Liver (tissue), 3 donors: ENCODE data around the gene DDX4.

ENCODE experiments used
- CTCF ChIP-seq: fragments of 150-350 bp; IDR thresholded peaks from 2 replicates; pipeline ENCODE4 v1.5.1; 2017; ENCODE audit warnings: improper control_type of control experiment, low read depth, low read length; ENCODE audit not compliant: missing input control
- HNF4G ChIP-seq: IDR thresholded peaks from 2 replicates; pipeline ENCODE4 v1.6.1; 2016; ENCODE audit warnings: antibody characterized with exemption
- REST ChIP-seq: IDR thresholded peaks from 2 replicates; pipeline ENCODE4 v1.6.1; 2016; ENCODE audit warnings: antibody characterized with exemption, mild to moderate bottlenecking
- SP1 ChIP-seq: IDR thresholded peaks from 2 replicates; pipeline ENCODE4 v1.6.1; 2018; ENCODE audit warnings: antibody characterized with exemption, mild to moderate bottlenecking
- YY1 ChIP-seq: IDR thresholded peaks from 2 replicates; pipeline ENCODE4 v1.6.1; 2016; ENCODE audit warnings: antibody characterized with exemption, mild to moderate bottlenecking
- TF ChIP-seq, protein P1 (sequence below): IDR thresholded peaks from 2 replicates; pipeline ENCODE4 v1.6.1; 2016; ENCODE audit warnings: antibody characterized with exemption
- TF ChIP-seq, protein P2 (sequence below): IDR thresholded peaks from 2 replicates; pipeline ENCODE4 v1.6.1; 2016; ENCODE audit warnings: antibody characterized with exemption
- TF ChIP-seq, protein P3 (sequence below): IDR thresholded peaks from 2 replicates; pipeline ENCODE4 v1.6.1; 2016; ENCODE audit warnings: antibody characterized with exemption
- donor health status: healthy.
- donor health status: healthy.

DNA sequence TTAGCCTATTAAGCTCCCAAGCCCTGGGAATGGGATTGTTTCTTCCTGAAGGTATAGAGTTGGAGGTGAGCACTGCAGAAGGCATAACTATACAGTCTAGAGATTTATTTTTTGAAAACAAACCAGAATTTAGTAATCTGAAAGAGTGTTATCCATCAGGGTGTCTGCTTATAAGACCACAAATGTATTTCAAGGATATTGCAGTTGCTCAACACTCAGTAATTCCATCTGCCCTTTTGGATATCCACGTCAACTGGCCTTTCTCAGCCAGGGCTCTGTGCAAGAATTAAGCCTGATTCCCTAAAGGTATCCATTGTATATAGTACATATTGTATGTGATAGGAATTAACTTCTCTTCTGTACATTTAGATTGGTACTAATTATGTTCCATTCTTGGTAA, 98.3 kb downstream of the DDX4 start:
- TF ChIP-seq, protein P1, sequence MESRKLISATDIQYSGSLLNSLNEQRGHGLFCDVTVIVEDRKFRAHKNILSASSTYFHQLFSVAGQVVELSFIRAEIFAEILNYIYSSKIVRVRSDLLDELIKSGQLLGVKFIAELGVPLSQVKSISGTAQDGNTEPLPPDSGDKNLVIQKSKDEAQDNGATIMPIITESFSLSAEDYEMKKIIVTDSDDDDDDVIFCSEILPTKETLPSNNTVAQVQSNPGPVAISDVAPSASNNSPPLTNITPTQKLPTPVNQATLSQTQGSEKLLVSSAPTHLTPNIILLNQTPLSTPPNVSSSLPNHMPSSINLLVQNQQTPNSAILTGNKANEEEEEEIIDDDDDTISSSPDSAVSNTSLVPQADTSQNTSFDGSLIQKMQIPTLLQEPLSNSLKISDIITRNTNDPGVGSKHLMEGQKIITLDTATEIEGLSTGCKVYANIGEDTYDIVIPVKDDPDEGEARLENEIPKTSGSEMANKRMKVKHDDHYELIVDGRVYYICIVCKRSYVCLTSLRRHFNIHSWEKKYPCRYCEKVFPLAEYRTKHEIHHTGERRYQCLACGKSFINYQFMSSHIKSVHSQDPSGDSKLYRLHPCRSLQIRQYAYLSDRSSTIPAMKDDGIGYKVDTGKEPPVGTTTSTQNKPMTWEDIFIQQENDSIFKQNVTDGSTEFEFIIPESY, result no peak
- TF ChIP-seq CTCF (no peak), HNF4G (no peak), REST (no peak), SP1 (no peak), YY1 (no peak)
- TF ChIP-seq, protein P2, sequence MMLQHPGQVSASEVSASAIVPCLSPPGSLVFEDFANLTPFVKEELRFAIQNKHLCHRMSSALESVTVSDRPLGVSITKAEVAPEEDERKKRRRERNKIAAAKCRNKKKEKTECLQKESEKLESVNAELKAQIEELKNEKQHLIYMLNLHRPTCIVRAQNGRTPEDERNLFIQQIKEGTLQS, result no peak
- TF ChIP-seq, protein P3, sequence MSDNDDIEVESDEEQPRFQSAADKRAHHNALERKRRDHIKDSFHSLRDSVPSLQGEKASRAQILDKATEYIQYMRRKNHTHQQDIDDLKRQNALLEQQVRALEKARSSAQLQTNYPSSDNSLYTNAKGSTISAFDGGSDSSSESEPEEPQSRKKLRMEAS, result no peak
